ENCODE data around the gene PNKP.
A peak's percentile ranks its signal among the peaks of the same experiment; 100 is the strongest.

PNKP gene

GRCh38 chr19:49877879-49878743 lies 10.7 kb upstream of the PNKP start (continued):
- no peak for TF ChIP-seq HIC1 (tag by site-specific recombination; IDR thresholded peaks at IDR 0.05)

GRCh38 chr19:49877020-49877878 lies 9.9 kb upstream of the PNKP start, which contains the start of the genes AKT1S1 and TBC1D17:
TSS of gene AKT1S1 (minus strand) at chr19:49877355. CDS start at chr19:49873295, 4,060 bp downstream.
TSS of gene TBC1D17 (plus strand) at chr19:49877702. CDS start at chr19:49877724, 22 bp downstream.
- H3K4me1 ChIP-seq (ENCODE audit: control insufficient read depth, insufficient read depth, low read length): peaks cover 9% of the 10 kb centered on the region
- CTCF ChIA-PET: no interaction called here
- POLR2A ChIA-PET: interaction anchor here (0.6 to 4.8 kb wide), 18 partner anchors 9 to 237 kb away, joined by 3 to 41 read pairs (median 6); partner anchors contain the start of genes AP2A1, ATF5, FUZ and NUP62
- H3K36me3 ChIP-seq (ENCODE audit: control insufficient read depth in 2 of 2, insufficient read depth in 1 of 2, low read length in 2 of 2): peaks cover 3 to 45% of the 10 kb centered on the region in 2 experiments; a peak in 2 of 3 replicates
- H3K9me3 ChIP-seq (ENCODE audit: control insufficient read depth, insufficient read depth, low read depth, low read length): no peaks in the 10 kb centered on the region
- H3K4me3 ChIP-seq (ENCODE audit: low read depth, low read length): peak within 1 kb of the TSS; percentile 79
- H3K27ac ChIP-seq (ENCODE audit: extremely low read depth, low read depth, low read length): peak within 1 kb of the TSS; percentile 94
- no peak for TF ChIP-seq ZNF140 (tag by site-specific recombination; IDR thresholded peaks at IDR 0.05)
- no peak for TF ChIP-seq ZNF843 (tag by site-specific recombination; IDR thresholded peaks at IDR 0.05)
- TF ChIP-seq ZNF280C (tag by site-specific recombination; IDR thresholded peaks at IDR 0.05): no peak
- TF ChIP-seq ZNF747 (tag by site-specific recombination; IDR thresholded peaks at IDR 0.05): no peak
- TF ChIP-seq ZNF660 (tag by site-specific recombination; IDR thresholded peaks at IDR 0.05): peak; percentile 44
- no peak for TF ChIP-seq PRDM6 (tag by site-specific recombination; IDR thresholded peaks at IDR 0.05)
- no peak for TF ChIP-seq ZNF555 (tag by site-specific recombination; conservative IDR thresholded peaks at IDR 0.05)
- TF ChIP-seq ZNF837 (tag by site-specific recombination; IDR thresholded peaks at IDR 0.05): no peak
- TF ChIP-seq ZNF692 (tag by site-specific recombination; IDR thresholded peaks at IDR 0.05): no peak; the same call in none of the 2 replicates
- TF ChIP-seq IKZF3 (tag by site-specific recombination; IDR thresholded peaks at IDR 0.05): peak; percentile 87
- no peak for TF ChIP-seq ZNF792 (tag by site-specific recombination; IDR thresholded peaks at IDR 0.05)
- TF ChIP-seq ZNF561 (tag by site-specific recombination; IDR thresholded peaks at IDR 0.05; ENCODE audit: borderline replicate concordance): peak; percentile 48; the same call in 1 of the 2 replicates
- TF ChIP-seq ZNF221 (tag by site-specific recombination; IDR thresholded peaks at IDR 0.05; ENCODE audit: borderline replicate concordance): no peak
- TF ChIP-seq ZNF112 (tag by site-specific recombination; IDR thresholded peaks at IDR 0.05): no peak
- TF ChIP-seq ZSCAN5A (tag by site-specific recombination; IDR thresholded peaks at IDR 0.05): no peak
- no peak for TF ChIP-seq TSHZ1 (tag by site-specific recombination; IDR thresholded peaks at IDR 0.05; ENCODE audit: borderline replicate concordance)
- no peak for TF ChIP-seq ZNF391 (tag by site-specific recombination; IDR thresholded peaks at IDR 0.05; ENCODE audit: borderline replicate concordance, low read depth)
- TF ChIP-seq ZNF311 (tag by site-specific recombination; IDR thresholded peaks at IDR 0.05; ENCODE audit: borderline replicate concordance): no peak

Measured in HEK293 (cell line).